IPS-15b (cell line): ENCODE results near the gene LARP7.
A peak's percentile ranks its signal among the peaks of the same experiment; 100 is the strongest.
"Not testable (repeated sequence)": the region's sequence is repeated elsewhere in the genome, so short reads cannot be mapped to it uniquely, and the experiment has no call there.

ENCODE experiments used
- H3K27me3 ChIP-seq: one replicate; pipeline ENCODE4 v1.6.1; 2013; ENCODE audit warnings: low read length; ENCODE audit not compliant: control insufficient read depth, insufficient read depth
- H3K36me3 ChIP-seq: one replicate; pipeline ENCODE4 v1.6.1; 2013; ENCODE audit warnings: low read length; ENCODE audit not compliant: control insufficient read depth, insufficient read depth
- H3K4me1 ChIP-seq: one replicate; pipeline ENCODE4 v1.6.1; 2013; ENCODE audit warnings: mild to moderate bottlenecking, low read length; ENCODE audit not compliant: control insufficient read depth, insufficient read depth
- H3K4me3 ChIP-seq: one replicate; pipeline ENCODE4 v1.5.1; 2013; ENCODE audit warnings: low read depth, low read length
- H3K9ac ChIP-seq: one replicate; pipeline ENCODE4 v1.6.1; 2013; ENCODE audit warnings: low read depth, mild to moderate bottlenecking, low read length
- H3K9me3 ChIP-seq: one replicate; pipeline ENCODE4 v1.6.1; 2013; ENCODE audit warnings: mild to moderate bottlenecking, low read length; ENCODE audit not compliant: control insufficient read depth, insufficient read depth

LARP7 gene

DNA sequence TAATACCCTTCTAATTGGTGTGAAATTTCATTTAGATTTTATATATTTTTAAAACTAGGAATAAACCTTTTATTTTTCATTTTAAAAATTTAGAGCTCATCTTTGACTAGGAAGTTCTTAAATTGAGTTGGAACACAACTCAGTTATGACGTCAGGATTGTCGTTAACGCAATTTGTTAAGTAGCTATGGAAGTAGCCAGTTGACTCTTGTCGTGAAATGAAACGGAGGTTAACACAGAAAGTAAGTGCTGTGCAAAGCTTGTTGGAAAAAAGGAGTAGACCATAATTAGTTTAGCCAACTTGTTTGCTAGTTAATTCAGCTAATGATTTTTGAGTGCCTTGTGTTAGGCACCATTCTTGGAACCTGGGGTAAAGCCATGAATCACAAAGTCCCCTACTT lies 18.3 kb downstream of the LARP7 start:
- Histone ChIP-seq H3K9ac (no peak overlapping the region), H3K4me1 (peaks cover 25% of the 10 kb centered on the region), H3K9me3 (no peaks in the 10 kb centered on the region), H3K27me3 (no peaks in the 10 kb centered on the region), H3K4me3 (no peak overlapping the region), H3K36me3 (no peaks in the 10 kb centered on the region)

DNA sequence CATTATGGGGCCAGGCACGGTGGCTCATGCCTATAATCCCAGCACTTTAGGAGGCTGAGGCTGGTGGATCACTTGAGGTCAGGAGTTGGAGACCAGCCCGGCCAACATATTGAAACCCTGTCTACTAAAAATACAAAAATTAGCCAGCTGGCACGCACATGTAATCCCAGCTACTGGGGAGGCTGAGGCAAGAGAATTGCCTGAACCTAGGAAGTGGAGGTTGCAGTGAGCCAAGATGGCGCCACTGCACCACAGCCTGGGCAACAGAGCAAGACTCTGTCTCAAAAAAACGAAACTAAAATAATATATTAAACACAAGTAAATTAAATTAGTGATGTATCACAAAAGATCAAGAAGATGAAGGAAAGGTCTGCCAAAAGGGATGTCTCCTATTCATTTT lies 19.2 kb downstream of the LARP7 start:
- not testable (repeated sequence) for H3K4me3 ChIP-seq, H3K27me3 ChIP-seq, H3K9ac ChIP-seq, H3K9me3 ChIP-seq, H3K36me3 ChIP-seq
- H3K4me1 ChIP-seq = peaks cover 25% of the 10 kb centered on the region

DNA sequence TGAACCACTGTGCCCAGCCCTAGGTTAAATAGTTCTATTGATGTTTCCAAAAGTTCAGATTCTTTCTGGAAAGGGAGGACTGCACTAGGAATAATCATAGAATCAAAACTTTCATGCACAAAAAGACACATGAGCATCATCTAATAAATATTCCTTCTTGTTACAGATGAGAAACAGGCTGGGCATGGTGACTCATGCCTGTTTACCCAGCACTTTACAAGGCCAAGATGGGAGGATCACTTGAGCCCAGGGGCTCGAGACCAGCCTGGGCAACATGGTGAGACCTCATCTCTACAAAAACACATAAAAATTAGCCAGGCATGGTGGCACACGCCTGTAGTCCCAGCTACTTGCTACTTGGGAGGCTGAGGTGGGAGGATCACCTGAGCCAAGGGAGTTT lies 27.7 kb downstream of the LARP7 start:
- no peak overlapping the region for H3K4me3 ChIP-seq
- H3K36me3 ChIP-seq = no peaks in the 10 kb centered on the region
- H3K9me3 ChIP-seq = no peaks in the 10 kb centered on the region
- H3K4me1 ChIP-seq = no peaks in the 10 kb centered on the region
- H3K9ac ChIP-seq = no peak overlapping the region
- H3K27me3 ChIP-seq = no peaks in the 10 kb centered on the region

DNA sequence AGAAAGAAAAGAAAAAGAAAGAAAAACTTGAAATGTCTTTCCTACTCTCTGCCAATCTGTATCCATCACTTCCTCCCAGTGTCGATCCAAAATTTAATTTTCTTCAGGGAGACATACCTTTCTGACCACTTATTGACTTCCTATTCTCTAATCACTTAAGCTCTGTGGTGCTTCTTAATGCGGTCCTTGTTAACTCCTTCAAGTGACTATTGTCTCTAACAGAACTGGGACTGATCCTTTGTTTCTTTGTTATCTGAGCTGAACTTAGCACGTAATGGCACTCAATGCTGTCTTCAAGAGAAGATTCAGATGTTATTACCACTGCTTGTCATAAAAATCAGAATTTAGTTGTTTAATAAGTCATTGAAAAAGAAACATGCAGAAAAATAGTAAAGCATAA lies 31.2 kb downstream of the LARP7 start:
- no peak overlapping the region for H3K9ac ChIP-seq
- H3K4me1 ChIP-seq = no peaks in the 10 kb centered on the region
- no peaks in the 10 kb centered on the region for H3K9me3 ChIP-seq
- no peak overlapping the region for H3K4me3 ChIP-seq
- H3K36me3 ChIP-seq = no peaks in the 10 kb centered on the region
- no peaks in the 10 kb centered on the region for H3K27me3 ChIP-seq

DNA sequence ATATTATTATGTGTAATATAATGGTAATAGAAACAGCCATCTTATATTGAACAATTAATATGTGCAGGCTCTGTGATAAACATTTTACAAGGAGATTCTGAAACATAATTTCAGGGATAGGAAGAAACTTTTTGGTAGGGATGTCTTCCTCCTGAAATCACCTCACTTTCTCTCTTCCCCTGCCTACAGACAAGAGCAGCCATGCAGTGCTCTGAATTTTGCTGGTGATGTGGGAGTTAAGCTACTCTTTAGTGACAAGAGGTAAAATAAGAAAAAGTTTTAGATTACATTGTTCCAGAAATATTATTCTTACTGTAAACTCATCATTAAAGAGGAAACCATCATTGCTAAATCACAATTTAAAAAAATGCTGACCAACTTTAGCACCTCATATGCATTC lies 36.1 kb downstream of the LARP7 start:
- Histone ChIP-seq H3K36me3 (no peaks in the 10 kb centered on the region), H3K9me3 (no peaks in the 10 kb centered on the region), H3K4me3 (no peak overlapping the region), H3K27me3 (no peaks in the 10 kb centered on the region), H3K9ac (no peak overlapping the region), H3K4me1 (no peaks in the 10 kb centered on the region)

DNA sequence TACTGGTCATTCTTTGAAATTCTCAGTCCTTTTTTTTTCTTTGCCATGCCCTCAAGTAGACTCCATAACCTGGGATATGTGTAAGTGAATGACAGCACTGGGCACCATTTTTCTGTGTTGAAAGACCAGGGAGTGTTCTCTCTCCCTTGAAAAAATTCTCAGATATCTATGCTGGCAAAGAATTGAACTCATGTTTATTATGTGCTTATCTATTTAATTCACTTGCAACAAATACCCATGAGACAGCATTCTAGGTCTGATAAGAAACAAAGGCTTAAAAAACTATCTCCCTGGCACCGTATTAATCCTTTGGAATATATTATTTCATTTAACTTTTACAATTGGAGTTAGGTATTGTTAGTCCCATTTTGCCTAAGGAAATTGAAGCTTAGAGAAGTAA lies 36.7 kb downstream of the LARP7 start:
- Histone ChIP-seq H3K9me3 (no peaks in the 10 kb centered on the region), H3K36me3 (no peaks in the 10 kb centered on the region), H3K9ac (no peak overlapping the region), H3K4me1 (no peaks in the 10 kb centered on the region), H3K4me3 (no peak overlapping the region), H3K27me3 (no peaks in the 10 kb centered on the region)

DNA sequence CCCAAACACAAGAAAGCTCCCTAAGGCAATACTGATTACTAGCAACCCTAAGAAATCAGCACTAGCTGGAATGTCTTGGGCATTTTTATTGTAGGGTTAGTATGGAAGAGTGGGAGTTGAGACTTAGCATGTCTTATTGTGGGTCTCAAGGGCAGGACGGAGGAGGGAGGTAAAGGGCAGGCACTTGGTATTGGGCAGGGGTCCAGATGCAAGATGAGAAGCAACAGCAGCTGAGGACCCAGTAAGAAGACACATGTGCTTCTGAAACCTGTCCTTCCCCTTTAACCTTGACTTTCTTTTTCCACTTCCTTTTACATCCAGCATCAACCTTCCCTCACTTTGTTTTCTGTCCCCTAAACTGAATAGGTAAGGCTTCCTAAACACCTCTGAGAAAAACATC lies 37.4 kb downstream of the LARP7 start:
- Histone ChIP-seq H3K4me3 (no peak overlapping the region), H3K36me3 (no peaks in the 10 kb centered on the region), H3K27me3 (no peaks in the 10 kb centered on the region), H3K9ac (no peak overlapping the region), H3K9me3 (no peaks in the 10 kb centered on the region), H3K4me1 (no peaks in the 10 kb centered on the region)

DNA sequence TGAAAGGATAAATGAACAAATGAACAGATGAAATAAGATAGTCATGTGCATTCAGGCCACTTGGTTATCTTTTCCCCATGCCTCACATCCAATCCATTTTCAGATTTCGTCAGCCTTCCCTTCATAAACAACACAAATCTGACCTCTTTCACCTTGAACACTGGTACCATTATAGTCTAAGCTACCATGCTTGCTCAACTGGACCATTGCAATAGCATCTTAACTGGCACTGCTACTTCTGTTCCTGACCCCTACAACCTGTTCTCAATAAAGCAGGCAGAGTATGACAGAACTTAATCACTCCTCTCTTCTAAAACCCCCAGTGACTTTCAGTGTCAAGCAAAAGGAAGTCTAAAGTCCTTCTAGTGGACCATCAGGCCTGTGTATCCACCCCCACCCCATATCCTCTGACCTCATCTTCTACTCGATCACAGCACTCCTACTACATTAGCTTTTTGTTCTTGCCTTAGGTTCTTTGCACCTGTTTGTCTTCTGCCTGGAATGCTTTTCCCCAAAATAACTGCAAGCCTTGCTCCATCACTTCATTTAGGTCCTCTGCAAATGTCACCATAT lies 40.7 kb downstream of the LARP7 start:
- Histone ChIP-seq H3K4me1 (no peaks in the 10 kb centered on the region), H3K4me3 (no peak overlapping the region), H3K9me3 (no peaks in the 10 kb centered on the region), H3K9ac (no peak overlapping the region), H3K36me3 (no peaks in the 10 kb centered on the region), H3K27me3 (no peaks in the 10 kb centered on the region)

DNA sequence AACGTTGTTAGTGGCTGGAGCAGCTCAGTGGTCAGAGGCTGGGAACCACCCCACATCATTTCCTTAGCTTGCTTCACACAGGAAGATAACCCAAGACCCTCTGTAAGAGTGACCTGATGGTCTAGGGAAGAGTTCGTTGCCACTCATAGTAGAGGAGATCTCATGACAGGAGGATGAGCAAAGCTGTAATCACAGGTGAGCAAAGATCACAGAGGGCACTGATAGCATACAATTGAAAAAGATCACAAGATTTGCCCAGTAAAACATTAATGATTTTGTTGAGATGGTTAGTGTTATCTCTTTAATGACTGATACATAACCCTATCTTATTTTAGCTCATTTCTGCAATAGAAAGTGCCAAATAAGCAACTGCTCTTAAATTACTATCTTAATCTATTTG lies 44.1 kb downstream of the LARP7 start:
- Histone ChIP-seq H3K27me3 (no peaks in the 10 kb centered on the region), H3K4me3 (no peak overlapping the region), H3K4me1 (no peaks in the 10 kb centered on the region), H3K9ac (no peak overlapping the region), H3K9me3 (no peaks in the 10 kb centered on the region), H3K36me3 (no peaks in the 10 kb centered on the region)

GRCh38 chr4:112693507-112693906 lies 56.6 kb downstream of the LARP7 start:
- no peaks in the 10 kb centered on the region for H3K27me3 ChIP-seq
- no peak overlapping the region for H3K4me3 ChIP-seq
- no peaks in the 10 kb centered on the region for H3K4me1 ChIP-seq
- H3K36me3 ChIP-seq = no peaks in the 10 kb centered on the region
- no peaks in the 10 kb centered on the region for H3K9me3 ChIP-seq
- no peak overlapping the region for H3K9ac ChIP-seq

- H3K4me3 ChIP-seq = no peak overlapping the region
These were observed 63.7 kb downstream of the LARP7 start for GRCh38 chr4:112700679-112701078.

DNA sequence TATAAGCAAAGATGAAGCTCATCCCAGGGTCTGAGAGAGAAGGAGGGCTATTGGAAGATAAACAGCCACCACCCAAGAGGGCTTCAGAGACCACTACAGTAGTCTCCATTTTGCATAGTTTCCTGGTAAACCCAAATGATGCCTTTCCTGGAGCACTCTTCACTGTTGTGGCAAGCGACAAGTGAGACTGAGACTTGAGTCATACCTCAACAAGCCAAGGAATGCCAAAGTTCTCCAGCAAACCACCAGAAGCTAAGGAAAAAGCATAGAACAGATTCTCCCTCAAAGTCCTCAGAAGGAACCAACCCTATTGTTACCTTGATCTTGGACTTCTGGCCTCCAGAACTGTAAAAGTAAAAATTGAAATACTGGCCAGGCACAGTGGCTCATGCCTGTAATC lies 65.9 kb downstream of the LARP7 start:
- no peaks in the 10 kb centered on the region for H3K4me1 ChIP-seq
- no peaks in the 10 kb centered on the region for H3K36me3 ChIP-seq
- H3K9ac ChIP-seq = no peak overlapping the region
- no peaks in the 10 kb centered on the region for H3K27me3 ChIP-seq
- H3K4me3 ChIP-seq = no peak overlapping the region
- no peaks in the 10 kb centered on the region for H3K9me3 ChIP-seq

More at GRCh38 chr4:112700679-112701078, 63.7 kb downstream of the LARP7 start:
- Histone ChIP-seq H3K9me3 (no peaks in the 10 kb centered on the region), H3K9ac (no peak overlapping the region), H3K27me3 (no peaks in the 10 kb centered on the region), H3K36me3 (no peaks in the 10 kb centered on the region), H3K4me1 (no peaks in the 10 kb centered on the region)

GRCh38 chr4:112704322-112704721 lies 67.4 kb downstream of the LARP7 start:
- Histone ChIP-seq H3K27me3 (no peaks in the 10 kb centered on the region), H3K36me3 (no peaks in the 10 kb centered on the region), H3K4me1 (no peaks in the 10 kb centered on the region), H3K9me3 (no peaks in the 10 kb centered on the region), H3K9ac (peak overlapping the region; percentile 89), H3K4me3 (peak overlapping the region; percentile 69)
